Keratinocyte (primary cell): ENCODE results near the gene SYCN. TPM values are rescaled to one million over a fixed set of nuclear protein-coding genes. Genes with fewer than 3 reads are reported as not detected.
A peak's percentile ranks its signal among the peaks of the same experiment; 100 is the strongest.

Source experiments
- DNase-seq: peaks from one replicate; pipeline ENCODE4 v3.0.0-alpha.2; 2011; ENCODE audit warnings: low read depth, missing footprints, low spot score
- FAIRE-seq: peaks from 2 replicates; lab custom pipeline; 2011; peaks lifted over from hg19 to GRCh38; lab: Jason Lieb, UNC
- H2AFZ ChIP-seq: 2 replicates; pipeline ENCODE4 v1.6.0; 2012; ENCODE audit warnings: low read length, control low read depth, inconsistent platforms; ENCODE audit not compliant: control insufficient read depth
- H3K27ac ChIP-seq: 2 replicates; pipeline ENCODE4 v1.5.1; 2011; ENCODE audit warnings: low read length; ENCODE audit not compliant: control insufficient read depth, insufficient read depth
- H3K27me3 ChIP-seq: 3 replicates; pipeline ENCODE4 v1.6.0; 2011; ENCODE audit warnings: low read length; ENCODE audit not compliant: control insufficient read depth, insufficient read depth; ENCODE audit errors: extremely low read depth
- H3K36me3 ChIP-seq, 2 experiments: 2 replicates in 1 of 2; 3 replicates in 1 of 2; pipeline ENCODE4 v1.5.1; 2011; ENCODE audit warnings: low read length in 2 of 2, mild to moderate bottlenecking in 1 of 2; ENCODE audit not compliant: control insufficient read depth in 2 of 2, insufficient read depth in 2 of 2; ENCODE audit errors: extremely low read depth in 1 of 2
- H3K4me1 ChIP-seq: 3 replicates; pipeline ENCODE4 v1.5.1; 2011; ENCODE audit warnings: low read length; ENCODE audit not compliant: control insufficient read depth, insufficient read depth; ENCODE audit errors: extremely low read depth
- H3K4me2 ChIP-seq: 3 replicates; pipeline ENCODE4 v1.6.0; 2011; ENCODE audit warnings: low read depth, low read length; ENCODE audit not compliant: control insufficient read depth, insufficient read depth; ENCODE audit errors: extremely low read depth
- H3K4me3 ChIP-seq, 3 experiments: fragments of 200-600 bp in 1 of 3; sonication (generic) in 1 of 3; 2 replicates in 2 of 3; 3 replicates in 1 of 3; pipeline ENCODE4 v1.5.1; 2011 to 2016; ENCODE audit warnings: low read length in 3 of 3, mild to moderate bottlenecking in 3 of 3, control low read depth in 2 of 3, inconsistent platforms in 1 of 3, low read depth in 1 of 3, mixed read lengths in 1 of 3, mixed run types in 1 of 3, moderate library complexity in 1 of 3; ENCODE audit not compliant: control insufficient read depth in 2 of 3, insufficient read depth in 2 of 3; ENCODE audit errors: extremely low read depth in 1 of 3
- H3K79me2 ChIP-seq: 2 replicates; pipeline ENCODE4 v1.6.0; 2012; ENCODE audit warnings: low read length; ENCODE audit not compliant: control insufficient read depth, insufficient read depth
- H3K9ac ChIP-seq: 3 replicates; pipeline ENCODE4 v1.6.0; 2011; ENCODE audit warnings: low read length; ENCODE audit not compliant: control insufficient read depth, insufficient read depth; ENCODE audit errors: extremely low read depth
- H3K9me1 ChIP-seq: 3 replicates; pipeline ENCODE4 v1.6.0; 2011; ENCODE audit warnings: low read length; ENCODE audit not compliant: control insufficient read depth, insufficient read depth; ENCODE audit errors: extremely low read depth
- H3K9me3 ChIP-seq: 2 replicates; pipeline ENCODE4 v1.5.1; 2012; ENCODE audit warnings: low read depth, low read length; ENCODE audit not compliant: control insufficient read depth
- H4K20me1 ChIP-seq: 3 replicates; pipeline ENCODE4 v1.6.0; 2011; ENCODE audit warnings: low read length; ENCODE audit not compliant: control insufficient read depth, insufficient read depth; ENCODE audit errors: extremely low read depth
- CTCF ChIP-seq, 3 experiments: IDR thresholded peaks in 1 of 3; conservative IDR thresholded peaks in 1 of 3; optimal IDR thresholded peaks in 1 of 3; 2 replicates in 2 of 3; 3 replicates in 1 of 3; pipeline versions ENCODE3 to v1.5.1; 2011; ENCODE audit warnings: low read length in 3 of 3, mild to moderate bottlenecking in 3 of 3, moderate library complexity in 2 of 3, control low read depth in 1 of 3, inconsistent platforms in 1 of 3; ENCODE audit not compliant: insufficient read depth in 2 of 3; ENCODE audit errors: extremely low read depth in 1 of 3
- EZH2 ChIP-seq: IDR thresholded peaks from one replicate; pipeline ENCODE4 v1.6.1; 2012; ENCODE audit warnings: inconsistent platforms, mild to moderate bottlenecking, low read length, moderate library complexity
- dilution Hi-C: fragments of 300-500 bp; cut with MboI; formaldehyde crosslinking; loops from one replicate; pipeline ENCODE4 v1.7.0; 2020; ENCODE audit warnings: low sequenced_read_pairs; ENCODE audit not compliant: extremely low pct_ligation_motif_present
- polyA minus RNA-seq, 3 experiments: library from RNA; depleted of rRNA, polyadenylated mRNA; stranded (reverse); fragments of >200 nt; gene quantifications; 1 replicate in 1 of 3; 2 replicates in 1 of 3; 3 replicates in 1 of 3; pipeline ENCODE4 v1.2.3, GENCODE V29; 2011
- polyA plus RNA-seq, 5 experiments: library from polyadenylated mRNA; depleted of rRNA in 3 of 5; stranded (reverse) in 3 of 5; stranded (forward) in 1 of 5; unstranded in 1 of 5; fragments of >200 nt; gene quantifications; 1 replicate in 1 of 5; 2 replicates in 3 of 5; 3 replicates in 1 of 5; pipeline versions ENCODE4 v1.2.1 to v1.2.3, GENCODE V29; 2011 to 2012; ENCODE audit warnings: missing spikeins in 2 of 5, low read depth in 1 of 5, low replicate concordance in 1 of 5

SYCN gene
- not detected in 3 replicates for polyA plus RNA-seq
- polyA plus RNA-seq (2011; ENCODE audit: low read depth) = not detected
- polyA plus RNA-seq (2011; cell fraction: cytosol; rRNA removed) = not detected in 2 replicates
- not detected in 2 replicates for polyA plus RNA-seq (2011; cell fraction: nucleus; rRNA removed)
- polyA plus RNA-seq (2012; ENCODE audit: low replicate concordance) = 0.61 TPM in 1 of 2 replicates, not detected in the other
- polyA minus RNA-seq = not detected in 3 replicates
- polyA minus RNA-seq (2011; cell fraction: cytosol; rRNA and poly(A)+ RNA removed) = not detected
- not detected in 2 replicates for polyA minus RNA-seq (2011; cell fraction: nucleus; rRNA and poly(A)+ RNA removed)

GRCh38 chr19:39203372-39204341 is at the start of gene SYCN:
Gene SYCN (minus strand): TSS chr19:39204263. CDS start chr19:39204254, 9 bp downstream.
- Histone ChIP-seq H3K4me3 (no peak within 1 kb of the TSS), H3K27ac (no peak within 1 kb of the TSS), H3K27me3 (peaks cover 35% of the 10 kb centered on the region), H3K79me2 (no peaks in the 10 kb centered on the region), H3K9ac (no peak within 1 kb of the TSS), H3K36me3 (no peaks in the 10 kb centered on the region), H3K4me1 (no peaks in the 10 kb centered on the region), H4K20me1 (no peaks in the 10 kb centered on the region), H3K9me3 (no peaks in the 10 kb centered on the region), H3K4me2 (no peak within 1 kb of the TSS), H2AFZ (no peak within 1 kb of the TSS), H3K9me1 (no peaks in the 10 kb centered on the region)
- DNase-seq = no peak
- TF ChIP-seq EZH2 (peak; percentile 25), CTCF (optimal IDR thresholded peaks at IDR 0.05 in 1 of 3, IDR thresholded peaks at IDR 0.05 in 1 of 3, conservative IDR thresholded peaks at IDR 0.05 in 1 of 3; ENCODE audit: extremely low read depth in 1 of 3, insufficient read depth in 2 of 3, low read length in 3 of 3) (no peak)
- no peak for FAIRE-seq
- dilution Hi-C loops = no loop called here

DNA sequence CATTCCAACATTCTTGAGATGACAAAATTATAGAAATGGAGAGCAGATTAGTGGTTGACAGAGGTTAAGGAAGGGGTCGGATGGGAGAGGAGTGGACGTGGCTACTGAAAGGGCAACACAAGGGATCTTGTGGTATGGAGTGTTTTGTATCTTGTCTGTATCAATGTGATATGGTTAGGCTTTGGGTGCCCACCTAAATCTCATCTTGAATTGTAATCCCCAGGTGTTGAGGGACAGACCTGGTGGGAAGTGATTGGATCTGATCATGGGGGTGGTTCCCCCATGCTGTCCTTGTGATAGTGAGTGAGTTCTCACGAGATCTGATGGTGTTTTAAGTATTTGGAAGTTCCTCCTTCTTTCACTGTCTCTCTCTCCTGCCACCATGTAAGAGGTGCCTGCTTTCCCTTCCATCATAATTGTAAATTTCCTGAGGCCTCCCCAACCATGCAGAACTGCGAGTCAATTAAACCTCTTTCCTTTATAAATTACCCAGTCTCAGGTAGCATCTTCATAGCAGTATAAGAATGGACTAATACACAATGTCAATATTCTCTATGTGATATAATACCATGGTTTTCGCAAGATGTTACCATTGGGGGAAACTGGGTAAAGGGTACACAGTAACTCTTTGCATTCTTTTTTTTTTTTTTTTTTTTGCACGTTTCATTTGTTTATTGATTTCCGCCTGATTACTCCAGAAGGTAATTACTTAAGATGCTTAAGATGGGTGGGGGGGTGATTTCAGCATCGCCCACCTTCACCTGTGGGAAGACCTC is 49.5 kb upstream of the SYCN start:
- dilution Hi-C loops = no loop called here
- no peaks in the 10 kb centered on the region for H3K9me3 ChIP-seq

More for the DNA sequence above, 49.5 kb upstream of the SYCN start:
- Histone ChIP-seq H3K4me2 (no peak overlapping the region), H3K27me3 (peaks cover 4% of the 10 kb centered on the region), H2AFZ (no peak overlapping the region), H3K79me2 (no peaks in the 10 kb centered on the region), H3K9ac (no peak overlapping the region), H3K4me3 (no peak overlapping the region), H3K9me1 (no peaks in the 10 kb centered on the region), H4K20me1 (no peaks in the 10 kb centered on the region), H3K36me3 (no peaks in the 10 kb centered on the region), H3K4me1 (no peaks in the 10 kb centered on the region), H3K27ac (no peak overlapping the region)
- no peak for FAIRE-seq
- DNase-seq = no peak
- no peak for TF ChIP-seq CTCF (optimal IDR thresholded peaks at IDR 0.05 in 1 of 3, IDR thresholded peaks at IDR 0.05 in 1 of 3, conservative IDR thresholded peaks at IDR 0.05 in 1 of 3; ENCODE audit: extremely low read depth in 1 of 3, insufficient read depth in 2 of 3, low read length in 3 of 3)
- no peak for TF ChIP-seq EZH2
